Activated T-helper 9 cell treated with anti-CD3 and anti-CD28 coated beads, Interleukin-2, amount 50 U/mL, for 16 hours (primary cell): Measurements from ENCODE around the gene DOCK6.
"Not testable (repeated sequence)": the region's sequence is repeated elsewhere in the genome, so short reads cannot be mapped to it uniquely, and the experiment has no call there.

ENCODE experiments used
- DNase-seq: peaks from one replicate; pipeline ENCODE4 v3.0.0-alpha.2; 2020; ENCODE audit warnings: low read depth

DOCK6 gene

DNA sequence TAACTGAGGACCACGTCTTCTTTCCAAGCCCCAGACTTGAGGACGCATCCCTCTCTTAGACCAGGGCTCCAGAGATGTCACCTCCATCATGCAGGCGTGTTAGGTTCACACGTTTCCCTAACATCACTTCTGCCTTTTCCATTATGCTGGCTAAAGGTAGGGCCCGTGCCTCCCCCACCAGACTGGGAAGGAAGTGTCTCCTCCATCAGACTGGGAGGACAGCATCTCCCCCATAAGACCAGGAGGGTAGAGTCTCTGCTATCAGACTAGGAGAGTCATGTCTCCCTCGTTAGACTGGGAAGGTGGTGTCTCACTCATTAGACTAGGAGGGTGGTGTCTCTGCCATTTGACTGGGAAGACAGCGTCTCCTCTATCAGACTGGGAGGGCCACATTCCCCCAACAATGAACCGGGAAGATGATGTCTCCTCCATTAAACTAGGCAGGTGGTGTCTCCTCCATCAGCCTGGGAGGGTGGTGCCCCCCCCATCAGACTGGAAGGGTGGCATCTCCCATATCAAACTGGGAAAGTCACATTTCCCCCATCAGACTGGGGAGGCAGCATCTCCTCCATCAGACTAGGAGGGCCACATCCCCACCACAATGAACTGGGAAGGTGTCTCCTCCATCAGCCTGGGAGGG lies 88.7 kb downstream of the DOCK6 start:
- DNase-seq: no peak

- DNase-seq: no peak
Observed at GRCh38 chr19:11172576-11172975, 89.7 kb downstream of the DOCK6 start.

DNA sequence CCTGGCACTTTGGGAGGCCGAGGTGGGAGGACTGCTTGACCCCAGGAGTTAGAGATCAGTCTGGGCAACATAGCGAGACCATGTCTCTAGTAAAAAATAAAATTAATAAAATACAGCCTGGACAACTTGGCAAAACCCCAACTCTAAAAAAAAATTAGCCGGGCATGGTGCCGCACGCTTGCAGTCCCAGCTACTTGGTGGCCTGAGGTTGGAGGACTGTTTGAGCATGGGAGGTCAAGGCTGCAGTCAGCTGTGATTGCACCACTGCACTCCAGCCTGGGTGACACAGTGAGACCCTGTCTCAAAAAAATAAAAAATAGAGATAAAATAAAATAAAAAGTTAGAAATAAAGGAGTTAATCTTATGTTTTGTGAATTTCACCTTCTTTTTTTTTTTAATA lies 91.2 kb downstream of the DOCK6 start:
- DNase-seq: no peak

DNA sequence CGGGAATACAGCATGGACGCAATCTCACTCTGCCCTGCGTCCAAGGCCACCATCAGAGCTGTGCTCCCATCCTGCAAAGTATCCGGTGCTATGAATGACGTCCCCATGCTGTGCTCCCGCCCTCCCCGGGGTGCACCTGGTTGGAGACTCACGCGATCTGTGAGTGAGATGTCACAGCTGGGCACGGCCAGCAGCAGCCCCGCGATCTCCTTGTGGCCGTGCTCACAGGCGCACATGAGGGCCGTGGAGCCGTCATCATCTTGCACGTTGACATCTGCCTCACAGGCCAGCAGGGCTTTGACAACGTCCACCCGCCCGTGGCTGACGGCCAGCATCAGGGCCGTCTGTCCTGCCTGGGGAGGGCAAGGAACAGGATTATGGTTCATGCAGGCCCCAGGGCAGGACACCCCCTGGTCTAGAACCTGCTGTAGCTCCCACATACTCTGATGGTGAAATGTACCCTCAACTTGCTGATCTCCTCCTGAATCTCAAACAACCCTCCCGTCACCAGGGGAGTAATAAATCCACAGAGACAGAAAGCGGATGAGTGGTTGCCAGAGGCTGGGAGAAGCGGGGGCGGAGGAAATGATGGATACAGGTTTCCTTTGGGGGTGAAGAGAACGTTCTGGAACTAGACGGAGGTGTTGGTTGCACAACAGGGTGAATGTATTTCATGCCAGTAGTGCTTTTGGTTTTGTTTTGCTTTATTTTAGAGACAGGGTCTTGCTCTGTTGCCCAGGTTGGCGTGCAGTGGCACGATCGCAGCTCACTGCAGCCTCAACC lies 92.2 kb downstream of the DOCK6 start:
- DNase-seq: no peak

- DNase-seq: no peak
Observed at GRCh38 chr19:11168568-11168967, 93.8 kb downstream of the DOCK6 start.

DNA sequence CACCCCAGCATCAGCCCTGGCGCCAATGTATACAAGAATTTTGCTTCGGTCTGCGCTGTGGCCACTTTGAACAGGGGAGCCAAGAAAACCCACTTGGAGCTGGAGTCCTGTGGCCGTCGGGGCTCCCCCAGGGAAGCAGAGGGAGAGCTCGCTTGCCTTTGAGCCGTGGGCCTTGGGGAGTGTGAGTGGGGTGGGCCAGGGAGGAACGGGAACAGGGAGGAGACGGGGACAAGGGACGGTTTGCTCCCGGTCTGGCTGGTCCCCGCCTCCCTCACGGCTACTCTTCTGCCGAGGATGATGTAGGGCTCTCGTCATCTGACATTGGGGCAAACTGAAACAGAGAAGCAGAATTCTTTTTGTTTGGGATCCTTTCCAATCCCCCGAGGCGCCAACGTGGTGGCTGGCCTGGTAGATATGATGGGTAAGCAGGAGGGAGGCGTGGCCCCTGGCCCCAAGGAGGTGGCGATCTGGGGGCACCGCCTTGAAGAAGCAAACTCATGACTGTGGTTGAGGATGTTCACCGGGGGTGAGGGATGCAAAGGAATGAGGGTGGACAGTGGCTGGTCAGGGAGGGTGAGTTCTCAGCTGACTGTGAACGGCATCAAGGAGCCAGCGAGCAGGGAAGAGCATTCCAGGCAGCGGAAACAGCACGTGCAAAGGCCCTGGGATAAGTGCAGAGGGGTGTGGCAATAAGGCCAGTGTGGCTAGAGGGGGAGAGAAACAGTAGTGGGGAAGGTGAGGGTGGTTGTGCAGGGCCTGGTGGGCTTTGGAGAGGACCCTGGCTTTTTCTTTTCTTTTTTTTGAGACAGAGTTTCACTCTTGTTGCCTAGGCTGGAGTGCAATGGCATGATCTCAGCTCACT lies 95.8 kb downstream of the DOCK6 start:
- no peak for DNase-seq

DNA sequence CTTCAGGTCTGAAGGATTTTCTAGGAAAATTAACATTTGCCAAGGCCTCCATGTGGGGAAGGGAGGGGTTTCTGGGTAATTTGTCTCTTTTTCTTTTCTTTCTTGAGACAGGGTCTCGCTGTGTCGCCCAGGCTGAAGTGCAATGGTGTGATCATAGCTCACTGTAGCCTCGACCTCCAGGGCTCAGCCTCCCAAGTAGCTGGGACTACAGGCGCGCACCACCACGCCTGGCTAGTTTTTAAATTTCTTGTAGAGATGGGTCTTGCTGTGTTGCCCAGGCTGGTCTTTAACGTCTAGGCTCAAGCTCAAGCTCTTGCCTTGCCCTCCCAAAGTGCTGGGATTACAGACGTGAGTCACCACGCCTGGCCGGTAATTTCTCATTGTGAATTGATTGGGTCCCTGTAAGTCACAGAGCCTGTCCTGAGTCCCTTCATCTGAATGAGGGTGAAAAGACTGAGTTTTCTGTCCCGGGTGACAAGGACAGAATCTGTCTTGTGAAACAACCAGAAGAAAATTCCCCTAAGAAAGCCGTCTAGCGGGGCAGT lies 96.8 kb downstream of the DOCK6 start:
- DNase-seq: no peak

DNA sequence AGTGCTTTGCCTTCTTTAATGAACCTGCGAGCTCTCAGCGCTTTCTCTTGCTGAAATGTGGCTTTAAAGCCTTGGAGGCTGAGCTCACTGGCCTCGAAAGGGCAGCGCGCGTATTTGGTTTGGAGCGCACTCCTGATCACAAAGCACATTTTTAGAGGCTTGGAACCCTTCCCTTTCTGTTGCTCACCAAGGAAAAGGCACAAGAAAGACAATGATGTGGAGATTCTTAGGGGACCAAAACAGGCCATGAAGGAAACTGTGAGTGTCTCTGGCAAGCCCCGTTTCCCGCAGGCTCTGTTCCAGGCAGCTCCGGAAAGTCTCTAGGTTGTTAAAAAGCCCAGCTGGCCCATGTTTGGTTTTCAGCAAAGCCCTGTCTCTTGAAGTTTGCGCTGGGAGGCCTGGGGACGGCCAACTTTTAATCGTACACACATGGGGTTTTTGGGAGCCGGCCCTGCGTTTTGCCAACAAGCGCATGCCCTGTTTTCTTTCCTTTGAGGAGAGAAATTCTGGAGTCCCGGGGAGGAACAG lies 97.4 kb downstream of the DOCK6 start:
- no peak for DNase-seq

- no peak for DNase-seq
Observed at GRCh38 chr19:11164296-11164695, 98.0 kb downstream of the DOCK6 start.

DNA sequence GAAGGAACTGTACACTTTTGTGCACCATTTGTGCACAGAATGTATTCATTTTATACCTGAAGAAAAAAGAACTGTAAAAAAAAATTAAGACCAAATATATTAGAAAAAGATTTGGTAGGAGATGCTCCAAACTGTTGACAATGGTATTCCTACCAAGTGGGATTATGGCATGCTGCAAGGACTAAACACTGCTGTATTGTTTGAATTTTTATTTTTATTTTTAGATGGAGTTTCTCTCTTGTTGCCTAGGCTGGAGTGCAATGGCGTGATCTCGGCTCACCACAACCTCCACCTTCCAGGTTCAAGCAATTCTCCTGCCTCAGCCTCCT lies 101.9 kb downstream of the DOCK6 start:
- not testable (repeated sequence) for DNase-seq

- no peak for DNase-seq
Observed at GRCh38 chr19:11159598-11160439, 102.5 kb downstream of the DOCK6 start.

DNA sequence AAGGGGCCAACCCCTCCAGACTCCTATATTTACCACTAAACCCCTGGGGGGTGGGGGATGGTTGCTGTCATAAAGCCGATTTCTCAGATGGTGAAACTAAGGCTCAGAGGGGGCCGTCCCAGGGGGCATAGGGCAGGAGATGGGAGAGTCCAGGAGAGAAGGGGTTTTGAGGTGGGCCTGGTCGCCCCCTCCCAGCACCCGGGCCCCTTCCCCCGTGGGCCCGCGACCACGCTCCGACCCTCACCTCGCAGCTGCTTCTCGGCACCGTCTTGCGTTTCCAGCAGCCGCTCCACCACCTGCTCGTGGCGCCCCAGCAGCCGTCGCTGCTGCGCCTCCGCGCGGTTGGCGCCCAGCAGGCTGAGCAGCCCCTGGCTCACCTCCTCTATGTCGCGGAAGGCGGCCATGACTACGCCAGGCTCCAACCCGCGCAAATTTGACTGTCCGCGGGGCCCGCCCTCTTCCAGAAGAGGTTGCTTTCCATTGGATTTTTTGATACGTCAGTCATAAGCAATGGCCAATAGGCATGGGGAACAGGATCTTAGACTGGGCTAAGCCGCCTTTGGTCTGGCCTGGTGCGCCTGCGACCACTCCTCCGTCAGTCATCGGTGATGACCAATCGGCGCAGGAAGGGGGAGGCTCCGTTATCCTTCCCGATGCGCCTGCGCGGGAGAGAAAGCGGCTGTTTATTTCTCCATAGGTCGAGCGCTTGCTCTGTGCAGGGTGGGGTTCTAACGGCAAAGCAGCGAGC lies 106.8 kb downstream of the DOCK6 start, which contains the start of gene SPC24:
Gene SPC24, minus strand, starts transcription at position 410 of the 748 bp plus-strand sequence. Its CDS starts 6 bp downstream, at position 404.
- peak; percentile 84 for DNase-seq

GRCh38 chr19:11154683-11155047 lies 107.7 kb downstream of the DOCK6 start:
- no peak for DNase-seq

- no peak for DNase-seq
Observed at GRCh38 chr19:11152318-11153062, 109.8 kb downstream of the DOCK6 start.

- no peak for DNase-seq
Observed at GRCh38 chr19:11151181-11151580, 111.1 kb downstream of the DOCK6 start.
